ENCODE measurements around the gene NECTIN3.

Gene NECTIN3

GRCh38 chr3:111080413-111080812 lies 8.8 kb downstream of the NECTIN3 start:
- DNase-seq (ENCODE audit: low read depth) = no peak
- TF ChIP-seq, protein P1, sequence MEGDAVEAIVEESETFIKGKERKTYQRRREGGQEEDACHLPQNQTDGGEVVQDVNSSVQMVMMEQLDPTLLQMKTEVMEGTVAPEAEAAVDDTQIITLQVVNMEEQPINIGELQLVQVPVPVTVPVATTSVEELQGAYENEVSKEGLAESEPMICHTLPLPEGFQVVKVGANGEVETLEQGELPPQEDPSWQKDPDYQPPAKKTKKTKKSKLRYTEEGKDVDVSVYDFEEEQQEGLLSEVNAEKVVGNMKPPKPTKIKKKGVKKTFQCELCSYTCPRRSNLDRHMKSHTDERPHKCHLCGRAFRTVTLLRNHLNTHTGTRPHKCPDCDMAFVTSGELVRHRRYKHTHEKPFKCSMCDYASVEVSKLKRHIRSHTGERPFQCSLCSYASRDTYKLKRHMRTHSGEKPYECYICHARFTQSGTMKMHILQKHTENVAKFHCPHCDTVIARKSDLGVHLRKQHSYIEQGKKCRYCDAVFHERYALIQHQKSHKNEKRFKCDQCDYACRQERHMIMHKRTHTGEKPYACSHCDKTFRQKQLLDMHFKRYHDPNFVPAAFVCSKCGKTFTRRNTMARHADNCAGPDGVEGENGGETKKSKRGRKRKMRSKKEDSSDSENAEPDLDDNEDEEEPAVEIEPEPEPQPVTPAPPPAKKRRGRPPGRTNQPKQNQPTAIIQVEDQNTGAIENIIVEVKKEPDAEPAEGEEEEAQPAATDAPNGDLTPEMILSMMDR (IDR thresholded peaks at IDR 0.05; ENCODE audit: insufficient read depth, low read depth, low read length, missing control alignments) = peak; percentile 9
- H3K4me3 ChIP-seq (ENCODE audit: low read depth, low read length) = no peak overlapping the region

- TF ChIP-seq, protein P1 (IDR thresholded peaks at IDR 0.05; ENCODE audit: insufficient read depth, low read depth, low read length, missing control alignments) = no peak
- H3K4me3 ChIP-seq (ENCODE audit: low read depth, low read length) = no peak overlapping the region
- no peak for DNase-seq (ENCODE audit: low read depth)
Observed at GRCh38 chr3:111081008-111081545, 9.5 kb downstream of the NECTIN3 start.

DNA sequence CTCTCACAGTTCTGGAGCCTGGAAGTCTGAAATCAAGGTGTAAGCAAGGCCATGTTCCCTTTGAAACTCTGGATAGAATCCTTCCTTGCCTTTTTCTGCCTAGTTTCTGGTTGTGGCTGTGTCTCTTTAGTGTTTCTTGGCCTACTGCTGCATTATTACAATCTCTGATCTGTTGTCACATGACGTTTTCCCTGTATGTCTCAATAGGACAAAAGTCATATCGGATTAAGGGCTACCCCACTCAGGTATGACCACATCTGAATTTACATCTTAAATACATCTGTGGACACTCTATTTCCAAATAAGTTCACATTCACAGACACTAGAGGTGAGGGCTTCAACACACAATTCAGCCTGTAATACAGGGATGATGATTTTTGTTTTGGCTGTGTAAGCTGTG lies 13.3 kb downstream of the NECTIN3 start:
- TF ChIP-seq, protein P1 (IDR thresholded peaks at IDR 0.05; ENCODE audit: insufficient read depth, low read depth, low read length, missing control alignments) = no peak
- DNase-seq (ENCODE audit: low read depth) = no peak
- H3K4me3 ChIP-seq (ENCODE audit: low read depth, low read length) = no peak overlapping the region

DNA sequence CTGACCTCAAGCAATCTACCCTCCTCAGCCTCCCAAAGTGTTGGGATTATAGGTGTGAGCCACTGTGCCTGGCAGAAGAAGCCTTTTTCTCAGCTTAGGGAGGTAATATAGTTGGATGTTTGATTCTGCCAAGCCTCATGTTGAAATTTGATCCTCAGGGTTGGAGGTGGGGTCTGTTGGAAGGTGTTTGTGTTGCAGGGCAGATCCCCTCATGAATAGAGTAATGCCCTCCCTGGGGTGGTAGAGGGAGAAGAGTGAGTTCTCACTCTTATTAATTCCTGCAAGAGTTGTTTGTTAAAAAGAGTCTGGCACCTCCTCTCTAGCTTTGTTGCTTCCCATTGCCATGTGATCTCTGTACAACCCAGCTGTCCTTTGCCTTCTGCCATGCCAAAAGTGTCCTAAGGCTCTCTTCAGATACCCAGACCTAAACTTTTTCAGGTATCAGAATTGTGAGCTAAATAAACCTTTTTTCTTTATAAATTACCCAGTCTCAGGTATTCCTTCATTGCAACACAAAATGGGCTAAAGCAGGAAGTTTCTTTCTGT lies 16.4 kb downstream of the NECTIN3 start:
- no peak overlapping the region for H3K4me3 ChIP-seq (ENCODE audit: low read depth, low read length)
- DNase-seq (ENCODE audit: low read depth) = no peak
- TF ChIP-seq, protein P1 (IDR thresholded peaks at IDR 0.05; ENCODE audit: insufficient read depth, low read depth, low read length, missing control alignments) = no peak

DNA sequence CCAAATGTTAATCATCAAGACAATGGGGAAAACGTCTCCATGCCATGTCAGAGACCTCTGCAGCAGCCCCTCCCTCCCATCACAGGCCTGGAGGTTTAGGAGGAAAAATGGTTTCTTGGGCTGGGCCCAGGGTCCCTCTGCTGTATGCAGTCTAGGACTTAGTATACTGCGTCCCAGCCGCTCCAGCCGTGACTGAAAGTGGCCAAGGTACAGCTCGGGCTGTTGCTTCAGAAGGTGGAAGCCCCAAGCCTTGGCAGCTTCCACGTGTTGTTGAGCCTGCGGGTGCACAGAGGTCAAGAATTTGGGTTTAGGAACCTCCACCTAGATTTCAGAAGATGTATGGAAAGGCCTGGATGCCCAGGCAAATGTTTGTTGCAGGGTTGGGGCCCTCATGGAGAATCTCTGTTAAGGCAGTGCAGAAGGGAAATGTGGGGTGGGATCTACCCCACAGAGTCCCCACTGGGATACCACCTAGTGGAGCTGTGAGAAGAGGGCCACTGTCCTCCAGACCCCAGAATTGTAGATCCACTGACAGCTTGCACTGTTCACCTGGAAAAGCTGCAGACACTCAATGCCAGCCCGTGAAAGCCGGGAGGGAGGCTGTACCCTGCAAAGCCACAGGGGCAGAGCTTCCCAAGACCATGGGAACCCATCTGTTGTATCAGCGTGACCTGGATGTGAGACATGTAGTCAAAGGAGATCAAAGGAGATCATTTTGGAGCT lies 25.0 kb downstream of the NECTIN3 start:
- TF ChIP-seq, protein P1 (IDR thresholded peaks at IDR 0.05; ENCODE audit: insufficient read depth, low read depth, low read length, missing control alignments) = no peak
- DNase-seq (ENCODE audit: low read depth) = no peak
- no peak overlapping the region for H3K4me3 ChIP-seq (ENCODE audit: low read depth, low read length)

- DNase-seq (ENCODE audit: low read depth) = no peak
- H3K4me3 ChIP-seq (ENCODE audit: low read depth, low read length) = no peak overlapping the region
- TF ChIP-seq, protein P1 (IDR thresholded peaks at IDR 0.05; ENCODE audit: insufficient read depth, low read depth, low read length, missing control alignments) = no peak
Observed at GRCh38 chr3:111103807-111104206, 32.2 kb downstream of the NECTIN3 start.

Measured in GM12865 (cell line).